NOMO-1 treated with DMSO at 0.1 percent for 48 hours (cell line): ENCODE measurements around the gene SLC16A8.

Source experiments
- DNase-seq: peaks from one replicate; lab custom pipeline; 2025; ENCODE audit not compliant: unreplicated experiment; lab: John Stamatoyannopoulos, UW

SLC16A8 gene

GRCh38 chr22:38114484-38115398 is 30.8 kb upstream of the SLC16A8 start:
- DNase-seq, result peak; percentile 54

- no peak for DNase-seq
Observed at GRCh38 chr22:38112381-38112780, 28.4 kb upstream of the SLC16A8 start.

GRCh38 chr22:38111925-38112355 is 28.0 kb upstream of the SLC16A8 start:
- no peak for DNase-seq

- DNase-seq, result no peak
Observed at GRCh38 chr22:38110863-38111852, 27.2 kb upstream of the SLC16A8 start.

GRCh38 chr22:38110008-38110862 is 26.3 kb upstream of the SLC16A8 start, which contains the start of gene BAIAP2L2:
Gene BAIAP2L2, minus strand, starts transcription at chr22:38110684. Its CDS starts 159 bp downstream, at chr22:38110525.
- DNase-seq, result no peak

- DNase-seq, result no peak
Observed at GRCh38 chr22:38109371-38110001, 25.5 kb upstream of the SLC16A8 start.

GRCh38 chr22:38108561-38109319 is 24.8 kb upstream of the SLC16A8 start:
- no peak for DNase-seq

GRCh38 chr22:38107692-38108515 is 23.9 kb upstream of the SLC16A8 start:
- no peak for DNase-seq

- DNase-seq, result no peak
Observed at GRCh38 chr22:38106814-38107578, 23.0 kb upstream of the SLC16A8 start.

- DNase-seq, result no peak
Observed at GRCh38 chr22:38104084-38104483, 20.1 kb upstream of the SLC16A8 start.

- no peak for DNase-seq
Observed at GRCh38 chr22:38103641-38104040, 19.7 kb upstream of the SLC16A8 start.

GRCh38 chr22:38098410-38099249 is 14.6 kb upstream of the SLC16A8 start:
- DNase-seq, result no peak

GRCh38 chr22:38097557-38098409 is 13.8 kb upstream of the SLC16A8 start:
- DNase-seq, result no peak

GRCh38 chr22:38097058-38097457 is 13.1 kb upstream of the SLC16A8 start:
- no peak for DNase-seq

GRCh38 chr22:38089474-38089851 is 5.5 kb upstream of the SLC16A8 start:
- no peak for DNase-seq
